SH-SY5Y (cell line): ENCODE data around the gene ITGB5.

ENCODE experiments used
- GATA2 ChIP-seq: IDR thresholded peaks from 2 replicates; pipeline ENCODE4 v1.6.1; 2011; ENCODE audit warnings: mild to moderate bottlenecking, low read depth, low read length
- GATA3 ChIP-seq: IDR thresholded peaks from 2 replicates; pipeline ENCODE4 v1.6.1; 2011; ENCODE audit warnings: low read depth, mild to moderate bottlenecking, low read length, moderate library complexity

DNA sequence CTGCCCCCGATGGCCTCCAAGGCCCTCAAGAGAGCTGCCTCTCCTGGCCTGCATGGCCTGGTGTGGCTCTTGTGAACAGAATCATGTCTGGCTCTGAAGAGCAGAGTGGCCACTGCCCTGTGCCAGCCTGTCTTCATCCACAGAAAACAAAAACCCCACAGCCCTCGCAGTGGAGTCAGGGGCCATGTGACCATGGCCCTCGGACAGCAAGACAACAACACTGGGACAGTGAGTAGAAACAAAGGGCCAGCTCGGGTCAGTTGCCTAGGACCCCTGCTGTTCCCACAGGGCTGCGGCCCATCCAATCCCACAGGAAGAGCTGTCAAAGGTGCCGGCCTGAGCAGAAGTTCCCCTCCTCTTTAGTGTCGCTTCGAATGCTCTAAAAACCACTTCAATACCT is 84.5 kb downstream of the ITGB5 start:
- TF ChIP-seq GATA2: no peak
- TF ChIP-seq GATA3: no peak
